OCI-M2 (cell line): ENCODE data around the gene C2orf68.
"Not testable (repeated sequence)": the region's sequence is repeated elsewhere in the genome, so short reads cannot be mapped to it uniquely, and the experiment has no call there.

Experiments
- DNase-seq: peaks from one replicate; lab custom pipeline; 2025; ENCODE audit not compliant: unreplicated experiment; lab: John Stamatoyannopoulos, UW

C2orf68 gene

DNA sequence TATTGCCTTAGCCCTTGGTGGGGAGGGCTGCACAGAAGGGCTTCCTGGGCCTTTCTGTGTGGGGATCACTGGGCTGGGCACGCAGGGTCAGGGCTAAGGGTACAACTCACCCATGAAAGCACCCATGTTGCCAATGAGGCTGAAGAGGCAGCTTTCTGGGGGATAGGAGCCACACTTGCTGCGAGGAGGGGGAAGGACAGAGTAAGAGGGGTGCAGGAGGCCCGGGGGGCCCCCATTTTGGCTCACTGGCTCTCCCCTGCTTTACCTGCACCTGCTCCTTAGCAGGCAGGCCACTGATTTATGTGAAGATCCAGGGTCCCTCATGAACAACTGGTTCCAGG lies 11.7 kb downstream of the C2orf68 start:
- no peak for DNase-seq

DNA sequence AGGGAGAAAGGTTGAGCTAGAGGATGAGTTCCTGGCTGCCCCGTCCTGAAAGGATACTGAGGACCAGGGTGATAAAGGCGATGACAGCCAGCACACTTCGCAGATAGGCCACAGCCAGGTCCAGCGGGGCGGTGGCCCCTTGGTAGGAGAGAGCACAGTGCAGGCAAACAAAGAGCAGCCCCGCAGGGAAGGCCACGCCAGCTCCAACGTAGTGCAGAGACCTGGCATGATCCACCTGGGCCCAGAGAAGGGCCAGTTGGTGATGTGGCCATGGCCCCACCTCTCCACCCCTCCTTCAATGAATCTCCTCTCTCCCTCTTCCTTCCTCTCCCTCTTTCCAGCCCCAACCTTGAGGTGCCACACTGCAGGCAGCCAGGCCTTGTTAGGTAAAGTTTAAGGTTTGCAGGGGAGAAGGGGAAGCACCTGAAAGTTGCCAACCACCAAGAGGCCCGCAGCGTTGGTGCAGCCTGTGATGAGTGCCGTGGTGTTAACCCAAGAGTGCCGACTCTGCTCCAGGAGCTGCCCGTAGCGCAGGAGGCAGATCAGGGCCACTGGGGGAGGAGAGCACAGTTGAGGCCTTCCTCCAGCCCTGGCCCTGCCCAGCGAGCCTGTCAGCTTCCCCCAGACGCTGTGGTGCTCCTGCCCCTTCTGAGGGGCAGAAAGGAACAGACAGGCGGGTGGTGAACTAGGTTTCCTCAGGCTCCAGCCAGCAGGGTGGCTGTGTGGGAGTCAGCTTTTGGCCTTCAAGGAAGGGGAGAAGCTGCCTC lies 12.2 kb downstream of the C2orf68 start:
- no peak for DNase-seq

DNA sequence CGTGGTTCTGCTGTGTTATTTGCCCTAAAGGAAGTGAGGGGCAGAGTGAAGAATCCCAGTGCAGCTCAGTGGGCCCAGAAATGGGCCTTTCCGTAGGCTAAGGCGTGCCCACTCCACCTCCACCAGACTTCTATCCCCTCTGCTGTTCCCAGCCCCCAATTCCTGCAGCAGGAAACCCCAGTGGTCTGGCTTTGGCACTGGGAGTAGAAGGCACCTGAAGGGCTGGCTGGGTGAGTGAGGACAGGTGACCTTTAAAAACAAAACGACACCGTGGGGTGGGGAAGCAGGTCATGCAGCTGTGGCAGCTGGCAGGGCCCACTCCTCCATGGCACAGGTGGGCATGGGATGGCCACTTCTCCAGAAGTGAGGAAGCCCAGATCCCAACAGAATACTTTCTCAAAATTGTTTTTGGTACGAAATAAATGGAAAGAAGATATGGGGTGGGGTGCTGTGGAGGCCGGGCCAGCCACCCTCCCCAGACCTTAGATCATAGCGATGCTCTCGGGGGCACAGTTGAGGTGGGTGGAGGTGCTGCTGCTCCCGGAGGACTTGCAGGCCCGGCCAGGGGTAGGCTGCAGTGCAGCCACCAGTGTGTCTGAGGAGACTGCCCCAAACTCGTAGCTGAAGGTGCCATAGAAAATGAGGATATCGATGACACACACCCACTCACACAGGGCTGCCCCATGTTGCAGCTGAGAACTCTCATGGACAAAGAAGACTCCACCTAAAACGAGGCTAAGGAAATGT lies 13.1 kb downstream of the C2orf68 start:
- no peak for DNase-seq

- no peak for DNase-seq
These were observed 14.6 kb downstream of the C2orf68 start for GRCh38 chr2:85597241-85597640.

DNA sequence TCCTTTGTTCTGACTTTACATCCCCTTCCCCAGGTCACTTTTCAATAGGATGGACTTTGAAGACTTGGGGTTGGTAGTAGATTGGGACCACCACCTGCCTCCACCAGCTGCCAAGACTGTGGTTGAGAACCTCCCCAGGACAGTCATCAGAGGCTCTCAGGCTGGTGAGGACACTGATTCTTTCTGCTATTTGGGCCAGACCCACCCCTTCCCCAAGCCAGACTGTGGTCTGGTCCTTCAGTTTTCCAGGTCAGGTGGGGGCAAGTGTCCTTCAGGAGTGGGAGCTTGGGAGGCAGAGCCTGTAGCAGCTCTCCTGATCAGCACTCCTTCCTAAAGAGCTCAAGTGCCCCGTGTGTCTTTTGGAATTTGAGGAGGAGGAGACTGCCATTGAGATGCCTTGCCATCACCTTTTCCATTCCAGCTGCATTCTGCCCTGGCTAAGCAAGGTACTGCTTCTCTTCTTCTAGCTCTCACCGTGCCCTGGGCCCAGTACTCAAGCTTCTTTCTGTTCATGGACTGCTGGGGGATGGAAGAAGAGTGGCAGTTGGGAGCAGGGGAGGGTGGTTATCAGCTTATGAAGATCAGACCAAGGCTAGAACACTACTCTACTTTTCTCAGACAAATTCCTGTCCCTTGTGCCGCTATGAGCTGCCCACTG lies 15.3 kb downstream of the C2orf68 start:
- no peak for DNase-seq

GRCh38 chr2:85596026-85596333 lies 15.9 kb downstream of the C2orf68 start:
- no peak for DNase-seq

GRCh38 chr2:85595301-85596025 lies 16.4 kb downstream of the C2orf68 start, which contains the start of gene RNF181:
Gene RNF181 (plus strand): TSS chr2:85595745. CDS start chr2:85595764, 19 bp downstream.
- DNase-seq: peak; percentile 77

DNA sequence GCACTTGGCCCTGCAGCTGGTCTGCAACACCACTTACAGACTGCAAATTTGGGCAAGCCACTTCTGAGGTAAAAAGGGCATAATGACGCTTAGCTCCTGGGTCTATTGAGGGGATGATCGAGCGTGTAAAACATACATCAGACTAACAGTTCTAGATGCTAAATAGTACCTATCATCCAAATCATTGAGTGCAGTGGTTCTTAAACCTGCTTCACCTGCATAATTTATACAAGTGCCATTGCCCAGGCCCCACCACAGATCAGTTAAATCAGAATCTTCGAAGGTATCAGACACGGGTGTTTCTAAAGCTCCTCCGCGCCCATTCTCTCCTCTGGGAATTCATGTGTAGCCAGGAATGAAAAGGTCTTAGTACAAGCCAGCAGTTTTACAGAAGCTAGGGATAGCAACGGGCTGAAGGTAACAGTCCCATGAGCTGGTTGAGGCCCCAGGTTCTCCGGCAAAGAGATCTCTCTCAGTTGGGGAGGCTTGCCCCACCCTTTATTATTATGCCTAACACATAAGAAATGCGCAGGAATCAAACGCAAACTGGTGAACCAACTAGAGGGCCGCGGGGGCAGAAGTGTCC lies 17.1 kb downstream of the C2orf68 start:
- no peak for DNase-seq

DNA sequence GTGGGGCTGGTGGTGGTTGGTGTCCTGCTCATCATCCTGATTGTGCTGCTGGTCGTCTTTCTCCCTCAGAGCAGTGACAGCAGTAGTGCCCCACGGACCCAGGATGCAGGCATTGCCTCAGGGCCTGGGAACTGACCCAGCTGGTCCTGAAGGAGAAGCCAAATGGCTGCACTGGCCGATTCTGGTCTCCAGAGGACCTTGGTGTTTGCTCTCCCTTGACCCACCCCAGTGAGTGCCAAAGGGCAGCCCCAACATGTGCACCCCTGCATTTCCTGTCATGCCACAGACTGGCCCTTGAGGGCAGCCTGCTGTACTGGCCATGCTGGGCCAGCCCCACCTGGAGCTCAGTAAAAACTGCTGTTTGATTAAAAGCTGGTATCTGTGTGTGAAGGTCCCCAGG lies 18.8 kb downstream of the C2orf68 start:
- DNase-seq: no peak

DNA sequence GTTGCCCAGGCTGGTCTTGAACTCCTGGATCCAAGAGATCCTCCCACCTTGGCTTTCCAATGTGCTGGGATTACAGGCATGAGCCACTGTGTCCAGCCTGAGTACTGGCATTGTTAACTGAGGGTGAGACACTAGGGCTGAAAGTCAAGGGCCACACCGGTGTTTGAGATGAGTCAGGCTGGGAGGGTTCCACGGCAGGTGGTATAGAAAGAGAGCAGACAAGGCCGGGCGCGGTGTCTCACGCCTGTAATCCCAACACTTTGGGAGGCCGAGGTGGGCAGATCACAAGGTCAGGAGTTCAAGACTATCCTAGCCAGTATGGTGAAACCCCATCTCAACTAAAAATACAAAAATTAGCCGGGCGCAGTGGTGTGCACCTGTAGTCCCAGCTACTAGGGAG lies 19.6 kb downstream of the C2orf68 start:
- DNase-seq: not testable (repeated sequence)

DNA sequence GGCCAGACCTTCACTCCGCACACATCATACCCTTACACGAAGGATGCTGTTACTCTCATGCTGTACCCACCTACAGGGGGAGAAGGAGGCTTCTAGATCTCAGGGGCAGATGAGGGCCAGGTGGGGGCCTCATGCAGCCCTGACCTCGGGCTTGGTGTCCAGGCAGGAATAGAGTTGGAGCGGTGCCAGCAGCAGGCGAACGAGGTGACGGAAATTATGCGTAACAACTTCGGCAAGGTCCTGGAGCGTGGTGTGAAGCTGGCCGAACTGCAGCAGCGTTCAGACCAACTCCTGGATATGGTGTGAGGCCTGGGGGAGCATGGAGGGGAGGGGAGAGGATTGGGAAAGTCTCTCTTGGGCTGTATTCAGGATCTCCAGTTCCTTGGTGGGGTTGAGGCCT lies 20.3 kb downstream of the C2orf68 start:
- no peak for DNase-seq

DNA sequence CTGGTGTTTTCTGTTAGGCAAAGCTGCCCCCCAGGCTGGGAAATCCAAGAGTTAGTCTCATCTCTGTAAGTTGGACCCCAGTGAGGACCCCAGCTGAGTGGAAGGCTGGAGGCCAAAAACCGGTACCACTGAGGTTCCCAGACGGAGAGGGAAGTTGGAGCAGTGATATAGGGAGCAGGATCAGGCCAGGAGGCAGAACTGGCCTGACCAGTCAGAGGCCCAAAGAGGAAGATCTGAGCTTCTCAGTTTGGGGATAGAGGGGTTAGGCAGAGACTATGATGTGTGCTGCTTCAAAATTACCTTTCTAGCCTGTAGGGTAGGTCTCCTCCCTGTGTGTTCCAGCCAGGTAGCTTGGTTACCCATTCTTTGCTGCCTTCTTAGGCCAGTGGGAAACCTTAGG lies 20.9 kb downstream of the C2orf68 start:
- no peak for DNase-seq

- no peak for DNase-seq
These were observed 21.7 kb downstream of the C2orf68 start for GRCh38 chr2:85589982-85590791.

GRCh38 chr2:85589181-85589580 lies 22.7 kb downstream of the C2orf68 start:
- DNase-seq: no peak

DNA sequence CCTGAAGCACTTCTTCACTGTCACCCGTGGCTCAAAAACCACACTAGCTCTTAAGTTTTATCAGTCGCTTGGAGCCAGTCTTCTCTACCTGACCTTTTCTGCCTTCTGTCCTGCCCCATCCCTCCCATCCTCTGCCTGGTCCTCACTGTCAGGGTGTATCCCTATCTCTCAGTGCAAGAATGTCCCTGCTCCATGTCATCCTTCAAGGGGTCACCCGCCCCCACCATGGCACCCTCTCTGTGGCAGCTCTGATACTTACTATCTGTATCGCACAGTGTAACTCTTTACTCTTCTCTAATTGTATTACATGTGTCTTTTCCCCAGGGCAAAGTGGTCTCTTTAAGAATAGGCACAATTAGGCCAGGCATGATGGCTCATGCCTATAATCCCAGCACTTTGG lies 23.2 kb downstream of the C2orf68 start:
- no peak for DNase-seq

DNA sequence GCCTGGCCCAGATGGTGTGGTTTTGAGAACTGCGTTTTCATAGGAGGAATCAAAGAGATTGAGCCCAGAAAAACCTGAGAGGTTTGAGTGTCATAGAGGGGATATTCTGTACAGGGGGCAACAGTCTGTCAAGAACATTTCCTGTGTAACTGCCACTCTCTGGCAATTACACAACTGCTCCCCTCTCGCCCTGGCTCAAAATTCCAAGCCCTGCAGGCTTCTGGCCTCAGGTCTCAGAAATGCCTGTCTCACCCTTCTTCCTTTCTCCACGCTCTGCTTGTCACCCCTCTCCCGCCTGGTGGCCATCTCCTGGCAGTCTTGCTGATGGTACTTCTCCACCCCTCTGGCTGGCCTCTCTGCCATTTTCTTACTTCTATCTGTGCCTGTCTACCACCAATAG lies 23.6 kb downstream of the C2orf68 start:
- peak; percentile 39 for DNase-seq

GRCh38 chr2:85585781-85586105 lies 26.1 kb downstream of the C2orf68 start:
- no peak for DNase-seq

DNA sequence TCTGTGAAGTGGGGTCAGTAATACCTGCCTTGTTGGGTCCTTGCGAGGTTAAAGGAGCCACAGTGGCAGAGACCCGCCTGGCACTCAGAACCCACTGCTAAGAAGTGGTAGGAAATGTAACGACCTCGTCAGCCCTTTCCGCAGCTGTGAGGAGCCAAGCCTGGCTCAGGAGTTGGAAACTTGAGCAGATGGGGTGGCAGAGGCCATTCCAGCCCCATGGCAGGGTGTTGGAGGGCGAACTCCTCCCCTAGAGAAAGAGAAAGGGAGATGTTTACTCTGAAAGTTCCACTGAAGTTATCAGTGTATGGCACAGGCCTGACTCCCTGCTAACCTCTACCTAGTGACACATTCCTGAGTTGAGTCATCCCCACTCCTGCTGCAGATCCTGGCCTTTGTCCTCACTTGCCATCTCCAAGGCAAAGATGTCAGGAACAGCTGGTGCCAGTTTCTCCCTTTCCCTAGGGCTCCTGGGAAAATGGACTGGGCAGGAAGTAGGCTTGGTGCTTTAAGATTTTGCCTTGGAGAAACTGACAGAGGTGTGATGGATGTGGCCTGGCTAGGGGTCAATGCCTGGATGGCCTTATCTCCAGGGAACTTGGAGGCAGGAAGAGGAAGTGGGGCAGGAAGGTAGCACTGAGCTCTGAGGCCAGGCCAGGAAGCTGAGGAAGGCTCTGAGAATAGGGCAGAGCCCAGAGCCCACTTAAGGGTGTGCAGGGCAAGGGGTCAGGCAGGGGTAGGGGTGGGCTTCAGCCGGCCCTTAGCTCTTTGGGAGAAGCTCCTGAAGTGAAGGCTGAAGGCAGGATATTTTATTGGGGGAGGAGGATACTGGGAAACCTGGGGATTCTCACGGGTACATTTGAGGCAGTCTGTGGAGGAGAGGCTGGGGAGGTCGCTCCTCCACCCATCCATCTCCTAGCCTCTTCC lies 26.7 kb downstream of the C2orf68 start:
- no peak for DNase-seq

DNA sequence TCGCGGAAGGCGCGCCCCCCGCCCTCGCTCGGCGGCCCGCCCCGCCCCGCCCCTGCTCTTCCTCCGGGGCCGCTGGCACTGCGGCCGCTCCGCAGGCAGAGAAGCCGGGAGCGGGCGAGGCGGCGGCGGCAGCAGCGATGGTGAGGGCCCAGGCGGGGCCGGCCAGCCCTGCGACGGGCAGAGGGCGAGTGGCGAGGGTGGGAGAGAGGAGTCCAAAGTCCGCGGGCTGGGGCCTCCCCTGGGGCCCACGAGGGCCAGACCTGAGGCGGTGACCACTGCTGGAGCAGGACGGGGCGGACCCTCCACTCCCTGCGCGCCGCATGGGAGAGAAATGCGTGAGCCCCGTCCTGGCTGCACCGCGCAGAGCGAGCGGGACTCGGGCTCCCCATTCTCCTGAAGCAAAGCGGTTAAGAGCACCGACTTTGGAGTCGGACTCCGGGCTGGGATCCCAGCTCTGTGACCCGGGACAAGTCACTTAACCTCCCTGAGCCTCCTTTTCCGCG lies 27.5 kb downstream of the C2orf68 start, which contains the start of gene VAMP5:
Gene VAMP5, plus strand, starts transcription at position 78 of the 503 bp plus-strand sequence. Its CDS starts 60 bp downstream, at position 138.
- no peak for DNase-seq
